Middle frontal gyrus (tissue), 1 donor: ENCODE results near the gene AKT1.

Experiments
- DNase-seq: peaks from one replicate; pipeline ENCODE4 v3.0.0-alpha.2; 2015; ENCODE audit warnings: low spot score; ENCODE audit errors: extremely low spot score

Gene AKT1

DNA sequence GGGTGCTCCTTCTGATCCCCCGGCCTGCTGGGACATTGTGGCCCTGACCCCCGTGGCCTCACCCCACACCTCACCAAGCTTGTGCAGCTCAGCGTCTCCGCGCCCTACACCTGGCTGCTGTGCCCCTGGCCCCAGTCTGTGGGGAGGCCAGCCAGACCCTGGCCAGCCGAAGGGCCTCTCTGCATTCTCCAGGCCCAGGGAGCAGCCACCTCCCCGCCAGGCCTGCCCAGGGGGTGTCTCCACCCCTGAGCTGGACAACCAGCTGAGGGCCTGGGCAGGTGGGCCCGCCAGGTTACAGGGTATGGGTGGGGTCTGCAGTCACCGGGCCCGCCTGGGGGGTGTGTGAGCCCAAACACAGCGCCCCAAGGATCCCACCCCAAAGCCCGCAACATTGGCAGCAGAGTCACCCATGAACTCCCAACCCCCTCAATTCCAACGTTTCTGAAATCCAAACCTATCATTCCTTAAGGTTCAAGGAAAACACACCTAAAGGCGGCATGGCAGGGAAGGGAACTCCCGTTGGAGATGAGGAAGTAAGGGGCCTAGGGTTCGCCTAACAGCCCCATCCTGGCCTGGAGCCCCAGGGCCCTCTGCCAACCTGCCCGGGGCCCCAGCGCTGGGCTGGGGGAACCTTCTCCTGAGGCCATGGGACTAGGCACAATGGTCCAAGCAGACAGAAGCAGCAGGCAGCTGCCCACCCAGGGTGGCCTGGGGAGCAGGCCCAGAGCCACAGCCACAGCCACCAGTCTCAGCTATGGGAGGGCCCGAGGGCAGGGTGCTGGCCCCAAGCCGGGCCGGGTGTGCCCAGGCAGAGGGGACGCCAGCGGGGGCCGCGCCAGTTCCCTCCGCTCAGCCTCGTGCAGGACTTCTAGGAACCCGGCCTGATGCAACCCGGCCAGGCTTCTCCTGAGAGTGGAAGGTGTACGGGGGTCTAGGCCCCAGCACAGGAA lies 8.5 kb downstream of the AKT1 start:
- no peak for DNase-seq

DNA sequence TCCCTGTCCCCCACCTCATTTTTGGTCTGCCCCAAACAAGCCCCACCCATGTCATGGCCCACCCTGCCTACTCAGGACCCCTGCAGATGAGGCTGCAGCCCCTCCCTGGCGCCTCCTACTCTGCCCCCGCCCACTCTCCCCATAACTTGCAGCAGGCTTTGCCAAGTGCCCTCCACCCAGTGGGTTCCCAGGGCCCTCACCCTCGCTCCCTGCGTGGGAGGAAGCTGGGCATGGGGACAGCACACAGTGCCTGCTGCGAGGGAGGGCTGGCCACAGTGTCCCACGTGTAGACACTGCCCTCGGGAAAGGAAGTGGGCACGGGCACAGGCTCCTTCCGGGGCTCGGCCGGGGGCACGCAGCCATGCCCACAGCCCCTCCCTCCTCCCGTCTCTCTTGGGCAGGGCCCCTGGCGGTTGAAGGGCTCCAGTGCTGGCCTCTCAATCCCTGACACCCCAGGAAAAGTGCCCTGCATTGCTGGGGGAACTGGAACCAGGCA lies 9.4 kb downstream of the AKT1 start:
- DNase-seq, result no peak

DNA sequence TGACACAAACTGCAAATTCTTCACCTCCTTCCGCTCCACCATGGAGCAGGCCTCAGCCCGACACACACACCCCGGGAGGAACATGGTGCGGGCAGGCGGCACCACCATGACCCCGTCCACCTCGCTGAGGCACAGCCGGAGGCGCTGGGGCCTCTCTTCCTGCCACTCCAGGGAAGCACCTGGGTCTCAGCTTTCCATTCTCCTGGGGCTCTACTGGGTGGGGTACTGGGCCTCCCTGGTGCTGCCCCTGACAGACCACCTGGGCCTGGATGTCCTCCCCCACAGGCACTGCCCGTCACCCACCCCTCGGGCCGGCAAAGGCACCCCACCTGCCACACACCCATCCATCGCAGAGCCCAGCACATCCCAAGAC lies 9.9 kb downstream of the AKT1 start:
- no peak for DNase-seq

- DNase-seq, result no peak
These were observed 10.5 kb downstream of the AKT1 start for GRCh38 chr14:104784846-104785707.

GRCh38 chr14:104784218-104784568 lies 11.4 kb downstream of the AKT1 start:
- DNase-seq, result no peak

DNA sequence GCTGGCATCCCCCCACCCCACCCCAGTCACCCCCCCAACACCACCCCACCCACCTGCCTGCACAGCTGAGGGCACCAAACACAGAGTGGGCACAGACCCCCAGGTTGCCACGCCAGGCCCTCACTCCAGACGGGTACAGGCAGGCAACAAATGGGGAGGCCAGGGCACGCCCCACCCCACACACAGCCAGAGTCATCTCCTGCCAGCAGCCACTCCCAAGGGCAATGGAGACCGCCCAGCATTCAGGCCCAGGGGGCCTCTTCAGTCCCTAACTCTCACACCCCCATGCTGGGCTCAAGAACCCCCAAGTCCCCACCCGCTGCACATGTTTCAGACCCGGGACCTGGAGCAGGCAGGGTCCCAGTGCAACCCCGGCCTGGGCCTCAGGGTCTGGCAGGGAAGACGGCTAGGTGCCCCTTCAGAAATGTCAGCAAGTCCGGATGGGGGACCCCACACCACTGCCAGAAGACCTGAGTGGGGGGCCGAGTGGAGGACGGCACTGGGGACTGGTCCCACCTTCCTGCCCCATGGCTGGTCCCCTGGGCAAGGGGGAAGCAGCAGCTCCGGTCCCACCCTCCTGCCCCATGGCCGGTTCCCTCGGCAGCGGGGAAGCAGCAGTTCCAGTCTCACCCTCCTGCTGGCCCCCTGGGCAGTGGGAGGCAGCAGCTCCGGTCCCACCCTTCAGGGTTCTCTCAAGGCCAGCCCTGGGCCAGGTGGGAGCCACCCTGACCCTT lies 11.9 kb downstream of the AKT1 start:
- DNase-seq, result no peak

- no peak for DNase-seq
These were observed 12.8 kb downstream of the AKT1 start for GRCh38 chr14:104782808-104783139.

DNA sequence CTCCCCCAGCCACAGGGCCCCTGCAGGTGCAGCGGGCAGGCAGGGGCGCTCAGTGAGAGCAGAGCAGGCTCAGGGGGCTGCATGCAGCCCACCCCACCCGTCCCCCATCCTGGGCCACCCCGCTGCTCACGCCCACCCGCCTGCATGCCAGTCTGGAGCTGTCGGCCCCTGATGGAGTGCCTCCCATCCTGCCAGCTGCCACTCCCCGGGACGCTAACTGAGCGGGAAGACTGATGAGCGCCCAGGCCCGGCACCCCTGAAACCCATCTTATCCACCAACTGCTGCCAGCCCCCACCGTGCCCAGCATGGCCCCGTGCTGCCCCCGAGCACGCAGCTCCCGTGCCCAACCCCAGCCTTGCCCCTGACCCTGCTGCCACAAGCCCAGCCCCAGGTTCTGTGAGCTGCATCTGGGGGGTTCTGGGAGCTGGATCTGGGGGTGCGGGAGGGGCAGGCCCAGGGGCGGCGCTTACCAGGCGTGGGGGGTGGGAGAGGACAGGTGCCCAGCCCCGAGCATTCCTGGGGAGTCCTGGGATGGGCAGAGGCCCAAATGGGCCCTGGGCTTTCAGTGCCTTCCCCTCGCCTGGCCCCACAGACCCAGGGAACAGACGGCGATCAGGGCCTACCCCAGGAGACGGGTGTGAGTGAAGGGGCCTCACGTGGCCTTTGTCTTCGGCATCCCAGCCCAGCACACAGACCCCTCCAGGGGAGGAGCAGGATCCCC lies 13.3 kb downstream of the AKT1 start:
- no peak for DNase-seq

DNA sequence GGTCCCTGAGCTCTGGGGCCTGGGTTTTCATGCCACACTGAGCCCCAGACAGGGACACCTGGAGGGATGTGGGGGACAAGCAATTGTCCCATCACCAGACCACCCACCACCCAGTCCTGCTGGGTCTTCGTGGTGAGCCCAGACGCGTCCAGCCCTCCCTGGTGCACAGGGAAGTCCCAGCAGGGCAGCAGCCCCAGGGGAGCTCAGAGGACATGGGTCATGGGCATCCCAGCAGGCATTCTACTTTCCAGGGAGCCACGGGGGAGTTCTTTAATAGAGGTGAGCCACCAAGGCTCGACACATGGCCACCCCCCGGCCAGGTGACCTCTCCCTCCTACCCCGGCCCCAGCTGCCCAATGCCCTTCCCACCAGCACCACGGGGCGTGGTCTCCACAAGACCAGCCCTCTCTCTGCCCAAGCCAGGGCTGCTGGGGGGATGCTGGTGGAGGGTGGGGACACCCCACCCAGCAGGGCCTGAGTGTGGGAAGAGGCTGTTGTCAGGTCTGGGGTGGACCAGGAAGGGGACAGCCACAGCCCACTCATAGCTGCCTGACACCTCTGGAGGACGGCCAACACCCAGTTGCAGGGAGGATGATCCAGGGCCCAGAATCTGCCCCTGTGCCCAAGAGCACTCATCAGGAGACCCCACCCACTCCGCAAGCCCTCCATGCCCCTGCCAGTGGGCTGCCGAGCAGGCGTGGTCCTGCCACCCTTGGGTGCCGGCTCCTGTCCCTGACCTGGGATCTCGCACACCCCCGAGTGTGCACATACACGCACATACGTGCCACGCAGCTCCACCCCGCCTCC lies 14.1 kb downstream of the AKT1 start:
- no peak for DNase-seq

GRCh38 chr14:104780513-104781030 lies 15.0 kb downstream of the AKT1 start:
- no peak for DNase-seq

DNA sequence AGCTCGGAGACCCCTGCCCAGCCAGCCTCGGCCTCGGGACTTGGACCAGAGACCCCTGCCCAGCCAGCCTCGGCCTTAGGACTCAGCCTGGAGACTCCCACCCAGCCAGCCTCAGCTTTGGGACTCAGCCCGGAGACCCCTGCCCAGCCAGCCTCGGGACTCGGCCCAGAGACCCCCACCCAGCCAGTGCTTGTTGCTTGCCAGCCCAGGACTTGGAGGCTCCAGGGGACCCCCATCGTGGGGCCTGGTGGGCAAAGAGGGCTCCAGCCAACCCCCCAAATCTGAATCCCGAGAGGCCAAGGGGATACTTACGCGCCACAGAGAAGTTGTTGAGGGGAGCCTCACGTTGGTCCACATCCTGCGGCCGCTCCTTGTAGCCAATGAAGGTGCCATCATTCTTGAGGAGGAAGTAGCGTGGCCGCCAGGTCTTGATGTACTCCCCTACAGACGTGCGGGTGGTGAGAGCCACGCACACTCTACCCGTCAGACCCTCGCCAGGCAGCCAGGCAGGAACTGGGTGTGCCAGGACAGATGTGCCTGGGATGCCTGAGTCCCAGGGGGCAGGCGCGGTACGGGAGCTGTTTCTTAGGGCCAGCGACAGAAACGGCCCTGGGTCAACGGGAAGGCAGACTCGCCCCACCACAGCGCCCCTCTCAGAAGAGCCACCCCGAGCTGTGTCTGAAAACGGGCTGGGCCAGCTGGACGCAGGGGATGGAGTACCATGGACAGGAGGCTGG lies 15.6 kb downstream of the AKT1 start:
- no peak for DNase-seq

DNA sequence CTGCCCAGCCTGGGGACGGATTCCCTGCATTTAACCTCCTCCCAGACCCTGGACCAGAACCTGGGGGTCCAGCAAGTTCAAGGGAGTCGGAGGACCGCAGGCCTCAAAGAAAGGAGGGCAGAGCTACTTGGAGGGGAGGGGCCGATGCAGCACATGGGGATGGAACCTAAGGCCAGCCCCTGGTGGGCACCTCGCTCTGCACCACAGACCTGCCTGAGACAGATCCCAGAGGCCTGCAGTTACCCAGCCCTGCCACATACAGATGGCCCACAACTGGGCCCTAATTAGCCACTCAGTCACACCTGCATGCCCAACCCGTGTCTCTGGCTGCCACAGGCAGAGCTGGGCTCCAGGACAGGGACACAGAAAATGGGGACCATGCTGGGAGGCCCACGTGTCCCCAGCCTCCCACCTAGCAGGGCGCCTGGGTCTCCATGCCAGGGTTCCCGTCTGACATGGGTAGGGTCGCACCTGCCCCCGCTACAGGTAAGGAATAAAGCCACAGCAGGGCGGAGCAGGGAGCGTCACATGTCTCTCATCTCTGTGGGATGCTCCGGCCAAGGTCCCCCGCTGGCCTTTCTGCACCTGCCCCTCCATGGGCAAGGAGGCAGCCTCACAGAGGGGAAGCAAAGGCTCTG lies 16.7 kb downstream of the AKT1 start:
- DNase-seq, result no peak

DNA sequence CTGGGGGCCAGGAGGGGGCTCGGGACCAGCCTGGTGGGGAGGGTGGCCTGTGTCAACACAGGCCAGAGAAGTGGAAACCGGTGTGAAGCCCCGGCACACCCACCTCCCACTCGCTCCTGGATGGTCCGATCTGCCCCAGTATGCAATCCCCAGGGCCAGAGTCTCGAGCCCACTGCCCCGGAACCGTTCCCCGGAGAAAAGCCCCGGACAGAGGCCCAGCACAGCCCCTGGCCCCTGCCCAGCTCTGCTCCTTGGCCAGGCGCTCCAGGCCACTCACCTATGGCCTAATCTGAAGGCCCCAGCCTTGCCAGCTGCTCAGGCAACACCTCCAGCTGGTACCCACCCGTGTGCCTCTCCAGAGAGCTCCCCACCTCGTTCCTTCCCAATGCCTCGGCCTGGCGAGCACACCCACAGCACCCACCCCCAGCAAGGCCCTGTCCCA lies 17.7 kb downstream of the AKT1 start:
- DNase-seq, result no peak

DNA sequence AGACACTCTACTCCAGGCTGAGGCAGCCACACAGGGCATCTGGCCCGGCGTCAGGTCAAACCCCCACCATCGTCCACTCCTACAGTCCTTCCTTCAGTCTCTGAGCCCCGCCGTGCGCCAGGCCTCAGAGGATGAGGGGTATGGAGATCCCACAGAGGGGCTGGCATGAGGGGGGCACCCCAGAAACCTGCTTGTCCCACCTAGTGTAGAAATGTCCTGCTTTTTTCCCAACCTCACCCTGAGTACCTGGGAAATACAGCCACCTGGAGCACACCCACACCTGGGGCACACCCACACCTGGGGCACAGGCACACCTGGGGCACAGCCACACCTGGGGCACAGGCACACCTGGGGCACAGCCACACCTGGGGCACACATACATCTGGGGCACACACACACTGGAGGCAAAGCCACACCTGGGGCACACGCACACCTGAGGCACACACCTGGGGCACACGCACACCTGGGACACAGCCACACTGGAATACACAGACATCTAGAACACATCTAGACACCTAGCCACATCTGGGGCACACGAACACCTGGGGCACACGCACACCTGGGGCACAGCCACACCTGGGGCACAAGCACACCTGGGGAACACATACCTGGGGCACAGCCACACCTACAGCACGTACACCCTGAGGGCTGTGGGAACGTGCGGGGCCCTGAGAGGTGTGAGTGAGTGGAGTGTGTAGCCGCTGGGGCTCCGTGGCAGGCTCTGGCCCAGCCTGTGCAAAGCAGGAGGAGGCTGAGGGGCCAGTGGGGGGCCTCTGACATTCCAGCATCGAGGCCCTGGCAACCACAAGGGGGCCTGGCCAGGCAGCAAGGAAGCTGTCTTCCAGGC lies 18.4 kb downstream of the AKT1 start:
- no peak for DNase-seq

- no peak for DNase-seq
These were observed 19.1 kb downstream of the AKT1 start for GRCh38 chr14:104776481-104776880.

GRCh38 chr14:104775073-104775489 lies 20.5 kb downstream of the AKT1 start:
- DNase-seq, result no peak

- DNase-seq, result no peak
These were observed 21.0 kb downstream of the AKT1 start for GRCh38 chr14:104774453-104775072.
